GM21717 (cell line): ENCODE data around the gene CELF4.

Source experiments
- ATAC-seq: cut with Tn5 transposase; IDR thresholded peaks from one replicate; pipeline ENCODE4 v1.9.1; 2021; ENCODE audit warnings: mild to moderate bottlenecking, moderate library complexity; ENCODE audit not compliant: unreplicated experiment

The CELF4 gene

GRCh38 chr18:37447962-37448888 lies 117.4 kb downstream of the CELF4 start:
- no peak for ATAC-seq

- ATAC-seq: no peak
Measured at GRCh38 chr18:37445836-37446235, 119.8 kb downstream of the CELF4 start.

GRCh38 chr18:37445368-37445767 lies 120.2 kb downstream of the CELF4 start:
- ATAC-seq: no peak

GRCh38 chr18:37443325-37444055 lies 122.1 kb downstream of the CELF4 start:
- ATAC-seq: no peak

GRCh38 chr18:37442477-37442876 lies 123.1 kb downstream of the CELF4 start:
- ATAC-seq: no peak

GRCh38 chr18:37441821-37442220 lies 123.8 kb downstream of the CELF4 start:
- ATAC-seq: no peak

- no peak for ATAC-seq
Measured at GRCh38 chr18:37440206-37440605, 125.4 kb downstream of the CELF4 start.

- no peak for ATAC-seq
Measured at GRCh38 chr18:37438417-37439180, 127.0 kb downstream of the CELF4 start.

- ATAC-seq: no peak
Measured at GRCh38 chr18:37435996-37436395, 129.6 kb downstream of the CELF4 start.

- ATAC-seq: no peak
Measured at GRCh38 chr18:37435150-37435867, 130.3 kb downstream of the CELF4 start.

- no peak for ATAC-seq
Measured at GRCh38 chr18:37434161-37434860, 131.3 kb downstream of the CELF4 start.

- no peak for ATAC-seq
Measured at GRCh38 chr18:37432436-37433195, 133.0 kb downstream of the CELF4 start.

- no peak for ATAC-seq
Measured at GRCh38 chr18:37430357-37431076, 135.1 kb downstream of the CELF4 start.

GRCh38 chr18:37429791-37430190 lies 135.8 kb downstream of the CELF4 start:
- no peak for ATAC-seq

- ATAC-seq: no peak
Measured at GRCh38 chr18:37428288-37428974, 137.2 kb downstream of the CELF4 start.

- ATAC-seq: no peak
Measured at GRCh38 chr18:37426586-37426985, 139.0 kb downstream of the CELF4 start.

- no peak for ATAC-seq
Measured at GRCh38 chr18:37425222-37425621, 140.4 kb downstream of the CELF4 start.

- no peak for ATAC-seq
Measured at GRCh38 chr18:37424507-37424906, 141.1 kb downstream of the CELF4 start.
